ENCODE results near the gene ZNF670. TPM values are rescaled to one million over a fixed set of nuclear protein-coding genes. Genes with fewer than 3 reads are reported as not detected.
"Not testable (repeated sequence)": the region's sequence is repeated elsewhere in the genome, so short reads cannot be mapped to it uniquely, and the experiment has no call there.

The ZNF670 gene
- polyA plus RNA-seq, 1 donor: 2.4 TPM

- DNase-seq (ENCODE audit: low read depth): no peak
Observed at GRCh38 chr1:247043406-247043805, 35.2 kb downstream of the ZNF670 start.

DNA sequence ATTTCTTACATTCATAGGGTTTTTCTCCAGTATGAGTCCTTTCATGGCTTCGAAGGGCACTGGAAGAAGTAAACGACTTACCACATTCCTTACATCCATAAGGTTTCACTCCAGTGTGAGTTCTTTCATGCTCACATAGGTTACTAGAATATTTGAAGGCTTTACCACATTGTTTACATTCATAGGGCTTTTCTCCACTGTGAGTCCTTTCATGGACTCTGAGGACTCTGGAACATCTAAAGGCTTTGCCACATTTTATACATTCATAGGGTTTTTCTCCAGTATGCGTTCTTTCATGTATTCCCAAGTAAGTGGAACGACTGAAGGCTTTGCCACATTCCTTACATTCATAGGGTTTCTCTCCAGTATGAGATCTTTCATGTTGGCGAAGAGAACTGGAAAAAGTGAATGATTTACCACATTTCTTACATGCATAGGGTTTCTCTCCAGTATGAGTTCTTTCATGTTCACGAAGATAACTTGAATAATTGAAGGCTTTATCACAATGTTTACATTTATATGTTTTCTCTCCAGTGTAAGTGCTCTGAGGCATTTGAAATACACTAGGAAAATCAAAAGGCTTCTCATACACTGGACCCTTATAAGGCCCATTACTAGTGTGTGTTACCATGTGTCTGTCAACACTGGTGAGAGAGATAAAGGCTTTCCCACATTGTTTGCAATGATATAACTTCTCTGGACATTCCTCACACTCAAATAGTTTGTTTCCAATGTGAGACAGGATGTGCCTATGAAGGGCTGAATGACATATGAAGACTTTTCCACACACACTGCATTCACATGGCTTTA lies 40.9 kb downstream of the ZNF670 start:
- DNase-seq (ENCODE audit: low read depth): no peak

DNA sequence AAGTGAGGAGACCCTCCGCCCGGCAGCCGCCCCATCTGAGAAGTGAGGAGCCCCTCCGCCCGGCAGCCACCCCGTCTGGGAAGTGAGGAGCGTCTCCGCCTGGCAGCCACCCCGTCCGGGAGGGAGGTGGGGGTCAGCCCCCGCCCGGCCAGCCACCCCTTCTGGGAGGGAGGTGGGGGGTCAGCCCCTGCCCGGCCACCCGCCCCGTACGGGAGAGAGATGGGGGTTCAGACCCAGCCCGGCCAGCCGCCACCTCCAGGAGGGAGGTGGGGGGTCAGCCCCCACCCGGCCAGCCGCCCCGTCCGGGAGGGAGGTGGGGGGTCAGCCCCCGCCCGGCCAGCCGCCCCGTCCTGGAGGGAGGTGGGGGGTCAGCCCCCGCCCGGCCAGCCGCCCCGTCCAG lies 46.3 kb downstream of the ZNF670 start:
- not testable (repeated sequence) for DNase-seq (ENCODE audit: low read depth)

Other genes with a start within 250 kb of the ZNF670 start
- gene AHCTF1, start 146.9 kb downstream of the ZNF670 start, polyA plus RNA-seq (ENCODE audit: insufficient read length): 27.6 TPM
- gene ZNF695, start 70.8 kb downstream of the ZNF670 start, polyA plus RNA-seq (ENCODE audit: insufficient read length): 0.90 TPM
- 5.7 TPM for gene ZNF669, start 25.5 kb upstream of the ZNF670 start, polyA plus RNA-seq (ENCODE audit: insufficient read length)
- 7.8 TPM for gene ZNF124, start 93.2 kb upstream of the ZNF670 start, polyA plus RNA-seq (ENCODE audit: insufficient read length)
- not detected for gene VN1R5, start 177.3 kb upstream of the ZNF670 start, polyA plus RNA-seq (ENCODE audit: insufficient read length)